Endothelial cell of hepatic sinusoid (primary cell): ENCODE data around the gene CIBAR2.

Source experiments
- in situ Hi-C: cut with HindIII; loops from 2 replicates; pipeline ENCODE4 v1.10.0; 2017; ENCODE audit warnings: low sequenced_read_pairs

Gene CIBAR2

GRCh38 chr16:85065099-85065498 is 47.2 kb downstream of the CIBAR2 start:
- in situ Hi-C loops = no loop called here

DNA sequence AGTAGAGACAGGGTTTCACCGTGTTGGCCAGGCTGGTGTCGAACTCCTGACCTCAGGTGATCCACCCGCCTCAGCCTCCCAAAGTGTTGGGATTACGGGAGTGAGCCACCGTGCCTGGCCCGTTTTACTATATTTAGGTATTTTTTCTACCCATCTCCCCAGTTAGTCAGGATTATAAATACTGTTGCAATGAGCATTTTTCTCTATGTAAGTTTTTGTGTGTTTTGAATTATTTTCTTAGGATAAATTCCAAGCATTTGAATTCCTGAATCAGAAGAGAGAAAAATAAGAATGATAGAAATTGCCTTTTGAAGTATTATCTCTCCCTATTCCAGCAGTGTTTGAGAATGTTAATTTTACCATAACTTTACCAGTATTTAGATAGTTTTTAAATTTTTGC is 48.1 kb downstream of the CIBAR2 start:
- in situ Hi-C loops = no loop called here

DNA sequence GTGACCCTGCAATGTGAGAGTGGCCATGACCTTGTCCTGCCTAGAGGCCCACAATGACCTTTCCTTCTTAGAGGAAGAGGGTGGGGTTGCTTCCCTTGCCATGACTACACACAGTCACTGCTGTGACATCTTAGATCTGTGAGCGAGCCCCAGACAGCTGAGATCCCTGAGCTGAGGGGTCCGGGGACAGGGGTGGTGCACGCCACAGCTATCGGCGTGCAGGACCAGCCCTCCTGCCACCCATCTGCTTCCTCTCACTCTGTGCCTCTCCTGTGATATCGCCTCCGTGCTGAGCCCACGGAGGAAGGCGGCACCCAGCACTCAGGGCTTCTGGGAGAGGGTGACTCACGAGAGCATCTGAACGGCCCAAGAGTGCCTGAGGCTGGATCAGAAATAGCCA is 49.4 kb downstream of the CIBAR2 start:
- in situ Hi-C loops = no loop called here

DNA sequence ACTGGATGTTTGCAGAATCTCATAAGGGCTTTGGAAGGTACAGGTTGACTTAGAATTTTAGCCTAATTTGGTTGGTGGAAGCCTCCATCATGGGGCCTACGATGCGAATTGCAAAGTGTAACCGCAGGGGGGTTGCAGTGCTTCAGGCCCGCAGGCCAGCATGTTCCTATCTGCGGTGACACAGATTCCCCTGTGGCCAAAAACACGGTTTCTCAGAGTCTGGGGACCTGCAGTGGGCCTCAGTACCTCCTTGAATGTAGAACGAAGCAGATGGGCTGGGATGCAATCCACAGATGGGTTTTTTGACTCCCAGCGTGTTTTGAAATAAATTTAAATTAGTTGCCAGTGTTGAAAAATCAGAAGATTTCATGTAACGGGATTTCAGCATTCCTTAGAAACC is 49.9 kb downstream of the CIBAR2 start:
- in situ Hi-C loops = no loop called here

GRCh38 chr16:85061566-85061965 is 50.7 kb downstream of the CIBAR2 start:
- in situ Hi-C loops = no loop called here

DNA sequence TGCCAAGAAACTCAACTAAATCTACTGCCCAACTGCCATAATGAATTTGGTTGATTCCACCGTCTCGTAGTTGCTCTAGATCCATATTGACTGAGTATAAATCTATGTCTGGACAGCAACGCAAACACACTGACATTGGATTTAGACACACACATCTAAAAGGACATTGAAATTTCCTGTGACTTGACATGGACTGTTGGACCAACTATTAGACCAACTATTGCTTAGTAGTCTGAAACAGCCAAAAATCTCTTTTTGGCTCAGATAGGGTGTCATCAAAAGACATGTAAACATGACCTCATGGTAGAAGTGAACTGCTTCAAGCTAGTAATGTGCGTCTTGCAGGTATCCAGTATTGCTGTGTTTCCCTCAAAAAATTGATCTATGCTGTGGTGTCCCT is 53.4 kb downstream of the CIBAR2 start:
- in situ Hi-C loops = no loop called here

DNA sequence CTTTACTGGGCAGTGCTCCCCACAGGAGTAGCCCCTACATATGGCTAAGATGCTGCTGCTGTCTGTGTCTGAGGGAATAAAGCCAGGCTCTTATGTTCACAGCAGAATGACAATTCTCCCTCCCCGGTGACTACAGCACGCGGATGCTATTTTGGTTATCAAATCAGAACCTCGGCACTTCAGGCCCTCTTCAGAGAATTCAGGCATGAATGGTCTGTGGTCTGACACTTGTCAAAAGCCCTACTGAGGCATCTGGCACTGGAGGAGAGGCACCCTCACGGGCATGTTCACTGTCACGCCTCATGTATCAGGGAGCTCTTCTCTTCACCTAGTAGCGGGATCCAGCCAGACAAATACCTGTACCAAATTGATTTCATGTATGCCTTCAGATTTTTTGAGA is 54.3 kb downstream of the CIBAR2 start:
- in situ Hi-C loops = no loop called here

- in situ Hi-C loops = no loop called here
Observed at GRCh38 chr16:85057212-85057889, 54.9 kb downstream of the CIBAR2 start.

DNA sequence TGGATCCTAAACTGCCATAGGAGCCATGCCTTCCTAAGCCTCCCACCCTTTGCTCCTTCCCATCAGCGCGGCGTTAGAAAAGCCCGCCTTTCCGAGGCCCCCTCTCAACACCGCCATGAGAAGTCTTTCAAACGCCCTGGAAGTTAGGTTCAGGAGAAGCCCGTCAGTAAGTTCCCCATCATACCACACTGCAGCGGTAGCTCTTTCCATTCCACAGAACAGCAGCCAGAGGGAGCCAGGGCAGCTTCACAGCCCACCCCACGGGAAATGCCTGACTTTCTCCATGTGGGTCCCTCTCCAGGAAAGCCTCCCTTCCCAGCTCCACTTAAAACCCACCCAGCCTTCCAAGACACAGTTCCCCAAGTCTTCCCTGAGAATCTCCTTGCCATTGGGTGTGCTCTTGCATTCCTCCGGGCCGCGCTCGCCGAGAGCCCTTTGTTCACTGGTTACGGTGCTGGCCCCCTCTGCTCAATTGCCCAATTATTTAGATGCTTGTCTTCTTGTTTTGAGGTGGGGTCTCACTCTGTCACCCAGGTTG is 56.0 kb downstream of the CIBAR2 start:
- in situ Hi-C loops = no loop called here

GRCh38 chr16:85055493-85056210 is 56.6 kb downstream of the CIBAR2 start:
- in situ Hi-C loops = no loop called here

GRCh38 chr16:85054948-85055492 is 57.3 kb downstream of the CIBAR2 start:
- in situ Hi-C loops = loop anchor here (5.0 kb wide), 1 partner anchor 78 kb away; no protein-coding TSS in a partner anchor

DNA sequence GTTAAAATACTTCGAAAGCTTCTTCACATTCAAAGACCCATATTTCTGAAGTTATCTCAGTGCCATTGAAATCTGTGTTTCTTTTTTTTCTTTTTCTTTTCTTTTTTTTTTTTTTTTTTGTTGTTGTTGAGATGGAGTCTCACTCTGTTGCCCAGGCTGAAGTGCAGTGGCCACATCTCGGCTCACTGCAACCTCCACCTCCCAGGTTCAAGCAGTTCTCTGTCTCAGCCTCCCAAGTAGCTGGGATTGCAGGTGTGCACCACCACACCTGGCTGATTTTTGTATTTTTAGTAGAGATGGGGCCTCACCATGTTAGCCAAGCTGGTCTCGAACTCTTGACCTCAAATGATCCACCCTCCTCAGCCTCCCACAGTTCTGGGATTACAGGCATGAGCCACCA is 58.0 kb downstream of the CIBAR2 start:
- in situ Hi-C loops = loop anchor here (5.0 kb wide), 1 partner anchor 77 kb away; no protein-coding TSS in a partner anchor

GRCh38 chr16:85052536-85052935 is 59.7 kb downstream of the CIBAR2 start:
- in situ Hi-C loops = loop anchor here (5.0 kb wide), 1 partner anchor 75 kb away; no protein-coding TSS in a partner anchor

DNA sequence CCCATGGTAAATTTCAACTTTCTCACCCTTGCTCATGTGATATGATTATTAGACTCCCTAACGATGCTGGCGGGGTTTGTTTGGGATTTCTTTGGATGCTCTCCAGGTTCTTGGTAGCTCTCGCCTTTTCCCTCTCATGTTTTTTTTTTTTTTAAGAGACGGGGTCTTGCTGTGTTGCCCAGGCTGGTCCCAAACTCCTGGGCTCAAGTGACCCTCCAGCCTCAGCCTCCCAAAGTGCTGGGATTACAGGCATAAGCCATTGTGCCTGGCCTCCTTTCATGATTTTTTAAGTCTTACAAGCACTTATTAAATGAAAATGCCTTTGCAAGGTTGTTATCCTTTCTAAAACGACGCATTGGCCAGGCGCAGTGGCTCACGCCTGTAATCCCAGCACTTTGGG is 60.6 kb downstream of the CIBAR2 start:
- in situ Hi-C loops = loop anchor here (5.0 kb wide), 1 partner anchor 74 kb away; no protein-coding TSS in a partner anchor

GRCh38 chr16:85051067-85051581 is 61.1 kb downstream of the CIBAR2 start:
- in situ Hi-C loops = loop anchor here (5.0 kb wide), 1 partner anchor 74 kb away; no protein-coding TSS in a partner anchor

DNA sequence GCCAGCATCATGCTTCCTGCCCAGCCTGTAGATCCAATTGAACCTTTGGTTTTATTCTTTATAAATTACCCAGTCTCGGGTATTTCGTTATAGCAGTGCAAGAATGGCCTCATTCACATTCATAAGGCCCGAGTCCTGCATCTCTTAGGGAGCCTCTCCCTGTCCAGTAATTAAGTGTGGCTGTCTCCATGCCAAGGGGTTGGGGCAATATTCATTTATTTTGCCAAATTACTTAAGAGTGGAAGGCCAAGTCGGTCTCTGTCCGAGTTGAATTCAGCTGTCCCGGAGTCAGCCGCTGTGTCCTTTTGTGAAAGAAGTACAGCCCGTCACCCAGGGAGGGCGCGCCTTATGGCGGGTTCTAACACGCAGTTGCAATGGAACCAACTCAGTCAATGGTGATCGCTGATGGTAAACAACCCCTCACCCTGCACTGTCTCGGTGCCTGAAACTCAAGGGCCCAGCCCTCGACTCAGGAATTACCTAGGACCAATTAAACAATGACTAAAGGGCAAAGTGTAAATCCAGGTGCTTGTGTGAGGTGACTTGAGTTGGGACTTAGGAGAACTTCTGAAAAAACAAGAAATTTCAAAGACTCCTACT is 62.5 kb downstream of the CIBAR2 start:
- in situ Hi-C loops = loop anchor here (5.0 kb wide), 1 partner anchor 73 kb away; no protein-coding TSS in a partner anchor

DNA sequence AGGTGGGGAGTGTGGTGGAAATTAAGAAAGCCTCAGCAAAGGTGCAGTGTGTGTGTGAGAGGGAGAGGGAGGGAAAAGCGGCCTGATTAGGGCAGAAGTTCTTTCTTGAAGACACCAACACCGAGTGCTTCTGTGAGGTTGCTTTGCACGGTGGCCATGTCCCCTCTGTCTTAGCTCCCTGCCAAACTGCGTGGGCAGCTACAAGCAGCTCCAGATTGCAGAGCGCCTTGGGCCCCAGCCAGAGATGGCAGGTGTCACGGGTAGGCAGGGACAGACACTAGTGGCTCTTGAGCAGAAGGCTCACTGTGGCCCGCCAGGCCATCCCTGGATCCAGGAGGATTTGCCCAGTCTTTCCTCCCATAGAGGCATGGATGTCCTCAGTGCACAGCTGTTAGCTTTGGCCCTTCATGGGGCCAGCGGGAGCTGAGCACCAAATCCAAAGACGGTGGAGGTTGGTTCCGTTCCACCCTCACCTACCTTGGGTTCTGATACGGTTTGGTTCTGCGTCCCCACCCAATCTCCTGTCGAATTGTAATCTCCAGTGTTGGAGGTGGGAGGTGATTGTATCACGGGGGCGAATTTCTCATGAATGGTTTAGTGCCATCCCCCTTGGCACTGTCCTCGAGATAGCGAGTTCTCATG is 63.2 kb downstream of the CIBAR2 start:
- in situ Hi-C loops = no loop called here
